Liver (tissue), 3 donors: ENCODE data around the gene STOM.

Source experiments
- CTCF ChIP-seq: fragments of 150-350 bp; IDR thresholded peaks from 2 replicates; pipeline ENCODE4 v1.5.1; 2017; ENCODE audit warnings: improper control_type of control experiment, low read depth, low read length; ENCODE audit not compliant: missing input control
- FOXA1 ChIP-seq: IDR thresholded peaks from 2 replicates; pipeline ENCODE4 v1.6.1; 2016; ENCODE audit warnings: antibody characterized with exemption
- HNF4G ChIP-seq: IDR thresholded peaks from 2 replicates; pipeline ENCODE4 v1.6.1; 2016; ENCODE audit warnings: antibody characterized with exemption
- JUND ChIP-seq, 2 donors: IDR thresholded peaks; 2 replicates each; pipeline ENCODE4 v1.6.1; 2016; ENCODE audit warnings: antibody characterized with exemption in 2 of 2
- NR2F2 ChIP-seq: IDR thresholded peaks from 2 replicates; pipeline ENCODE4 v1.6.1; 2016; ENCODE audit warnings: antibody characterized with exemption
- RAD21 ChIP-seq, 2 donors: IDR thresholded peaks; 2 replicates each; pipeline ENCODE4 v1.6.1; 2016; ENCODE audit warnings: antibody characterized with exemption in 2 of 2, mild to moderate bottlenecking in 2 of 2
- REST ChIP-seq: IDR thresholded peaks from 2 replicates; pipeline ENCODE4 v1.6.1; 2016; ENCODE audit warnings: antibody characterized with exemption, mild to moderate bottlenecking
- TAF1 ChIP-seq: conservative IDR thresholded peaks from 2 replicates; pipeline ENCODE4 v1.6.1; 2016; ENCODE audit warnings: antibody characterized with exemption, mild to moderate bottlenecking
- donor health status: healthy.
- donor health status: healthy.

- TF ChIP-seq TAF1: no peak
- no peak for TF ChIP-seq CTCF
- no peak for TF ChIP-seq HNF4G
- no peak for TF ChIP-seq JUND (IDR thresholded peaks at IDR 0.05)
- TF ChIP-seq FOXA1: no peak
- no peak for TF ChIP-seq NR2F2
- TF ChIP-seq REST: no peak
- TF ChIP-seq RAD21 (IDR thresholded peaks at IDR 0.05): no peak
Observed at GRCh38 chr9:121353241-121354061, 16.6 kb downstream of the STOM start.
